NCI-H146 treated with DMSO at 0.1 percent for 48 hours (cell line): ENCODE data around the gene TBC1D3L.
"Not testable (repeated sequence)": the region's sequence is repeated elsewhere in the genome, so short reads cannot be mapped to it uniquely, and the experiment has no call there.

Source experiments
- DNase-seq: peaks from one replicate; lab custom pipeline; 2025; ENCODE audit not compliant: unreplicated experiment; lab: John Stamatoyannopoulos, UW

TBC1D3L gene

GRCh38 chr17:37988960-37989359 is at the start of gene TBC1D3L:
TBC1D3L (minus strand) TSS chr17:37989060; CDS start chr17:37987520, 1,540 bp downstream.
- DNase-seq: not testable (repeated sequence)

- DNase-seq: not testable (repeated sequence)
Observed at GRCh38 chr17:38003676-38004075, 14.8 kb upstream of the TBC1D3L start, which contains the start of gene TBC1D3D. TBC1D3D (plus strand) TSS chr17:38003976; CDS start chr17:38005561, 1,585 bp downstream.
